ENCODE measurements around the gene SLC6A19. TPM values are rescaled to one million over a fixed set of nuclear protein-coding genes. Genes with fewer than 3 reads are reported as not detected.

Gene SLC6A19
- total and polyA plus RNA-seq, 2 experiments from 2014 or later: 5.2 to 5.8 TPM

DNA sequence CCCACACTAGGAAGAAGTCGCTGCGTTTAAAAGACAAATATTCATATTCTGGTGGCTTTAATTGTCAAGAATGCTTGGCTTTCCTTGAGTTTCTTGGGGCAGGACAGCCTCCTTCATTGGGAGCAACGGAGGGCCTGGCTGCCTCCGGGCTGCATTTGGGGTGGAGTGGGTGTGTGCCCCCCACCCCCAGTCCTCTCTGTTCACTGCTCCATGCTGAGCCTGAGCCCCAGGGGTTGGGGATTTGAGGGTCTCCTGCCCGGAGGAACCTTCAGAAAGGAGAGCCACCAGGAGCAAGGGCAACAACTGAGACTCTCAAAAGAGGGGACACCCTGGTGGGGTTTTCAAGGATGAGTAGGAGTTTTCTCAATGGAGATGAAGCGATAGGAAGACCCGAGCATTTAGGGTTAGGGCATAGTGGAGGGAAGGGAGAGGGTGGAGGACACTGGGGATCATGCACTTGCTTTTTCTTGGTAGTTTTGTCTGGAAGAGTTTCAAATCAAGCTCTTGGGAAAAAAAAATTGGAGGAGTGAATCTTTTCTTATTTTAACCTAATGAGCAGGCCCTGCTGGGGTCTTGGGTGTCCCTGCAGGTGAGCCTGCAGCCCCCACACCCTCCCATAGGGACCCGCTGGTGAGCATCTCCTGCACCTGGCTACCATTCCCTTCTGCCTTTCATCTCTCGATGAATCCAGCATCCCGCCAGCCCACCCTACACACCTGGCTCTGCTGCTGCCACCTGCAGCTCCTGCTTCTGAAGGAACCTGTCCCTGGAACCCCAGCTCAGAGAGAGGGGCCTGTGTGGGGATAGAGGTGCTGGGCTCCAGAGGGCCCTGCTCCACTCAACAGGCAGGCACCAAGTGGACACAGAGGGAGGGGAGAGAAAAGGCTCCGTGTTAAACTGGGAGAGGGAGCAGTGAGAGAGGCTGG lies 4.1 kb downstream of the SLC6A19 start:
- H3K27ac ChIP-seq: peak overlapping the region; percentile 60

GRCh38 chr5:1206521-1207412 lies 5.4 kb downstream of the SLC6A19 start:
- no peaks in the 10 kb centered on the region for H3K9me3 ChIP-seq (ENCODE audit: low read depth)
- no peak overlapping the region for H3K4me3 ChIP-seq
- no peaks in the 10 kb centered on the region for H3K36me3 ChIP-seq (replicated peaks; ENCODE audit: insufficient read depth, low read depth)
- no peak overlapping the region for H3K27ac ChIP-seq
- H3K4me1 ChIP-seq (ENCODE audit: insufficient read depth): peaks cover 6% of the 10 kb centered on the region
- H3K79me2 ChIP-seq: no peaks in the 10 kb centered on the region
- H3K4me2 ChIP-seq: no peak overlapping the region
- 90% methylated on average over 42 of the region's 49 CpGs for WGBS (ENCODE audit: low lambda C conversion rate, missing lambda C conversion rate)
- H3K9me2 ChIP-seq (replicated peaks; ENCODE audit: insufficient read depth): no peaks in the 10 kb centered on the region
- no peak overlapping the region for H2AFZ ChIP-seq
- TF ChIP-seq, protein P1, sequence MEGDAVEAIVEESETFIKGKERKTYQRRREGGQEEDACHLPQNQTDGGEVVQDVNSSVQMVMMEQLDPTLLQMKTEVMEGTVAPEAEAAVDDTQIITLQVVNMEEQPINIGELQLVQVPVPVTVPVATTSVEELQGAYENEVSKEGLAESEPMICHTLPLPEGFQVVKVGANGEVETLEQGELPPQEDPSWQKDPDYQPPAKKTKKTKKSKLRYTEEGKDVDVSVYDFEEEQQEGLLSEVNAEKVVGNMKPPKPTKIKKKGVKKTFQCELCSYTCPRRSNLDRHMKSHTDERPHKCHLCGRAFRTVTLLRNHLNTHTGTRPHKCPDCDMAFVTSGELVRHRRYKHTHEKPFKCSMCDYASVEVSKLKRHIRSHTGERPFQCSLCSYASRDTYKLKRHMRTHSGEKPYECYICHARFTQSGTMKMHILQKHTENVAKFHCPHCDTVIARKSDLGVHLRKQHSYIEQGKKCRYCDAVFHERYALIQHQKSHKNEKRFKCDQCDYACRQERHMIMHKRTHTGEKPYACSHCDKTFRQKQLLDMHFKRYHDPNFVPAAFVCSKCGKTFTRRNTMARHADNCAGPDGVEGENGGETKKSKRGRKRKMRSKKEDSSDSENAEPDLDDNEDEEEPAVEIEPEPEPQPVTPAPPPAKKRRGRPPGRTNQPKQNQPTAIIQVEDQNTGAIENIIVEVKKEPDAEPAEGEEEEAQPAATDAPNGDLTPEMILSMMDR (IDR thresholded peaks at IDR 0.05; ENCODE audit: poor library complexity): no peak
- TF ChIP-seq EZH2 (IDR thresholded peaks at IDR 0.05; ENCODE audit: borderline replicate concordance) (no peak), EZH2phosphoT487 (IDR thresholded peaks at IDR 0.05; ENCODE audit: low read depth, severe bottlenecking, unreplicated experiment) (no peak)
- no peak for DNase-seq (ENCODE audit: low spot score)
- H3K27me3 ChIP-seq: no peaks in the 10 kb centered on the region
- no peaks in the 10 kb centered on the region for H4K20me1 ChIP-seq (ENCODE audit: insufficient read depth, poor library complexity, severe bottlenecking)

More for the DNA sequence above, 4.1 kb downstream of the SLC6A19 start:
- no peak for TF ChIP-seq EZH2phosphoT487 (IDR thresholded peaks at IDR 0.05; ENCODE audit: low read depth, severe bottlenecking, unreplicated experiment)
- TF ChIP-seq, protein P1 (IDR thresholded peaks at IDR 0.05; ENCODE audit: poor library complexity): no peak
- no peak for TF ChIP-seq EZH2 (IDR thresholded peaks at IDR 0.05; ENCODE audit: borderline replicate concordance)
- Histone ChIP-seq H3K27me3 (no peaks in the 10 kb centered on the region), H2AFZ (no peak overlapping the region), H3K79me2 (no peaks in the 10 kb centered on the region), H3K4me2 (no peak overlapping the region), H3K4me3 (no peak overlapping the region), H3K36me3 (replicated peaks; ENCODE audit: insufficient read depth, low read depth) (no peaks in the 10 kb centered on the region), H3K4me1 (ENCODE audit: insufficient read depth) (peaks cover 10% of the 10 kb centered on the region), H3K9me2 (replicated peaks; ENCODE audit: insufficient read depth) (no peaks in the 10 kb centered on the region), H4K20me1 (ENCODE audit: insufficient read depth, poor library complexity, severe bottlenecking) (no peaks in the 10 kb centered on the region), H3K9me3 (ENCODE audit: low read depth) (no peaks in the 10 kb centered on the region)
- DNase-seq (ENCODE audit: low spot score): no peak
- WGBS (ENCODE audit: low lambda C conversion rate, missing lambda C conversion rate): 70% methylated on average over 11 of the region's 11 CpGs

GRCh38 chr5:1207555-1207954 lies 6.2 kb downstream of the SLC6A19 start:
- Histone ChIP-seq H3K27me3 (no peaks in the 10 kb centered on the region), H2AFZ (no peak overlapping the region), H3K27ac (no peak overlapping the region), H3K4me2 (no peak overlapping the region), H4K20me1 (ENCODE audit: insufficient read depth, poor library complexity, severe bottlenecking) (no peaks in the 10 kb centered on the region), H3K9me2 (replicated peaks; ENCODE audit: insufficient read depth) (no peaks in the 10 kb centered on the region), H3K36me3 (replicated peaks; ENCODE audit: insufficient read depth, low read depth) (no peaks in the 10 kb centered on the region), H3K79me2 (no peaks in the 10 kb centered on the region), H3K4me3 (no peak overlapping the region), H3K4me1 (ENCODE audit: insufficient read depth) (peaks cover 6% of the 10 kb centered on the region), H3K9me3 (ENCODE audit: low read depth) (no peaks in the 10 kb centered on the region)
- TF ChIP-seq, protein P1 (IDR thresholded peaks at IDR 0.05; ENCODE audit: poor library complexity): no peak
- TF ChIP-seq EZH2phosphoT487 (IDR thresholded peaks at IDR 0.05; ENCODE audit: low read depth, severe bottlenecking, unreplicated experiment): no peak
- no peak for TF ChIP-seq EZH2 (IDR thresholded peaks at IDR 0.05; ENCODE audit: borderline replicate concordance)
- DNase-seq (ENCODE audit: low spot score): no peak
- WGBS (ENCODE audit: low lambda C conversion rate, missing lambda C conversion rate): 55% methylated on average over 6 of the region's 6 CpGs
